OCI-LY3 (cell line): ENCODE results near the gene DEAF1.

Source experiments
- H2AFZ ChIP-seq: fragments of 200-600, 300-600 bp; shearing (Covaris generic); 2 replicates; pipeline ENCODE4 v1.6.0; 2014; ENCODE audit warnings: antibody characterized with exemption, low read depth, low read length
- H3K27ac ChIP-seq: fragments of 200-600, 300-600 bp; sonication (generic); 2 replicates; pipeline ENCODE4 v1.5.1; 2014; ENCODE audit warnings: mild to moderate bottlenecking, low read length, moderate library complexity, mixed read lengths
- H3K27me3 ChIP-seq: fragments of 200-600, 300-600 bp; sonication (generic); 2 replicates; pipeline ENCODE4 v1.6.1; 2014; ENCODE audit warnings: low read depth, low read length, mixed read lengths
- H3K36me3 ChIP-seq: fragments of 200-600, 300-600 bp; sonication (generic); replicated peaks from 2 replicates; pipeline ENCODE3; 2014; ENCODE audit warnings: low read depth, low read length, mixed read lengths
- H3K4me1 ChIP-seq: fragments of 300-600, 200-600 bp; sonication (generic); 2 replicates; pipeline ENCODE4 v1.6.1; 2014; ENCODE audit warnings: low read length, mixed read lengths
- H3K4me2 ChIP-seq: fragments of 200-600, 300-600 bp; sonication (generic); 2 replicates; pipeline ENCODE4 v1.6.1; 2014; ENCODE audit warnings: low read length, mixed read lengths
- H3K4me3 ChIP-seq: fragments of 300-600, 200-600 bp; sonication (generic); 2 replicates; pipeline ENCODE4 v1.5.1; 2014; ENCODE audit warnings: antibody characterized with exemption, mild to moderate bottlenecking, low read length, moderate library complexity
- H3K79me2 ChIP-seq: fragments of 300-600, 200-600 bp; shearing (Covaris generic); 2 replicates; pipeline ENCODE4 v1.6.1; 2014; ENCODE audit warnings: mild to moderate bottlenecking, low read length, mixed read lengths
- H3K9ac ChIP-seq: fragments of 300-600, 200-600 bp; shearing (Covaris generic); 2 replicates; pipeline ENCODE4 v1.6.0; 2014; ENCODE audit warnings: mild to moderate bottlenecking, low read length, moderate library complexity
- H3K9me3 ChIP-seq: fragments of 200-600, 300-600 bp; shearing (Covaris generic); 2 replicates; pipeline ENCODE4 v1.6.1; 2014; ENCODE audit warnings: low read length, mixed read lengths; ENCODE audit not compliant: insufficient read depth
- H4K20me1 ChIP-seq: fragments of 200-600, 300-600 bp; sonication (generic); 2 replicates; pipeline ENCODE4 v1.6.1; 2016; ENCODE audit warnings: low read length, mixed read lengths; ENCODE audit not compliant: insufficient read depth
- EZH2phosphoT487 ChIP-seq: fragments of 200-600 bp; shearing (Covaris generic); IDR thresholded peaks from 2 replicates; pipeline ENCODE4 v1.6.1; 2018; ENCODE audit warnings: antibody characterized with exemption, mixed run types, low read depth
- TF ChIP-seq, protein P1 (sequence below): fragments of 200-600, 300-600 bp; sonication (generic); IDR thresholded peaks from 2 replicates; pipeline ENCODE4 v1.5.1; 2014; ENCODE audit warnings: antibody characterized with exemption, low read length, low read depth

DEAF1 gene

GRCh38 chr11:714436-714835 is 19.4 kb upstream of the DEAF1 start:
- no peaks in the 10 kb centered on the region for H3K9me3 ChIP-seq
- H3K9ac ChIP-seq, result no peak overlapping the region
- peaks cover 13% of the 10 kb centered on the region for H3K4me1 ChIP-seq
- no peak overlapping the region for H2AFZ ChIP-seq
- H3K36me3 ChIP-seq, result no peaks in the 10 kb centered on the region
- no peak overlapping the region for H3K4me2 ChIP-seq
- no peak overlapping the region for H3K27ac ChIP-seq
- no peak overlapping the region for H3K4me3 ChIP-seq
- TF ChIP-seq EZH2phosphoT487, result no peak
- TF ChIP-seq, protein P1, sequence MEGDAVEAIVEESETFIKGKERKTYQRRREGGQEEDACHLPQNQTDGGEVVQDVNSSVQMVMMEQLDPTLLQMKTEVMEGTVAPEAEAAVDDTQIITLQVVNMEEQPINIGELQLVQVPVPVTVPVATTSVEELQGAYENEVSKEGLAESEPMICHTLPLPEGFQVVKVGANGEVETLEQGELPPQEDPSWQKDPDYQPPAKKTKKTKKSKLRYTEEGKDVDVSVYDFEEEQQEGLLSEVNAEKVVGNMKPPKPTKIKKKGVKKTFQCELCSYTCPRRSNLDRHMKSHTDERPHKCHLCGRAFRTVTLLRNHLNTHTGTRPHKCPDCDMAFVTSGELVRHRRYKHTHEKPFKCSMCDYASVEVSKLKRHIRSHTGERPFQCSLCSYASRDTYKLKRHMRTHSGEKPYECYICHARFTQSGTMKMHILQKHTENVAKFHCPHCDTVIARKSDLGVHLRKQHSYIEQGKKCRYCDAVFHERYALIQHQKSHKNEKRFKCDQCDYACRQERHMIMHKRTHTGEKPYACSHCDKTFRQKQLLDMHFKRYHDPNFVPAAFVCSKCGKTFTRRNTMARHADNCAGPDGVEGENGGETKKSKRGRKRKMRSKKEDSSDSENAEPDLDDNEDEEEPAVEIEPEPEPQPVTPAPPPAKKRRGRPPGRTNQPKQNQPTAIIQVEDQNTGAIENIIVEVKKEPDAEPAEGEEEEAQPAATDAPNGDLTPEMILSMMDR, result no peak
- H3K79me2 ChIP-seq, result no peaks in the 10 kb centered on the region
- H4K20me1 ChIP-seq, result no peaks in the 10 kb centered on the region
- H3K27me3 ChIP-seq, result peaks cover 4% of the 10 kb centered on the region; the same call in 1 of the 2 replicates

GRCh38 chr11:709109-709997 is 14.3 kb upstream of the DEAF1 start:
- Histone ChIP-seq H2AFZ (no peak overlapping the region), H3K27ac (no peak overlapping the region), H3K79me2 (no peaks in the 10 kb centered on the region), H3K36me3 (no peaks in the 10 kb centered on the region), H3K4me3 (no peak overlapping the region), H3K4me1 (peaks cover 13% of the 10 kb centered on the region), H3K9me3 (no peaks in the 10 kb centered on the region), H3K27me3 (peaks cover 4% of the 10 kb centered on the region; the same call in 1 of the 2 replicates), H3K9ac (no peak overlapping the region), H4K20me1 (no peaks in the 10 kb centered on the region), H3K4me2 (no peak overlapping the region)
- TF ChIP-seq, protein P1, result no peak
- no peak for TF ChIP-seq EZH2phosphoT487

DNA sequence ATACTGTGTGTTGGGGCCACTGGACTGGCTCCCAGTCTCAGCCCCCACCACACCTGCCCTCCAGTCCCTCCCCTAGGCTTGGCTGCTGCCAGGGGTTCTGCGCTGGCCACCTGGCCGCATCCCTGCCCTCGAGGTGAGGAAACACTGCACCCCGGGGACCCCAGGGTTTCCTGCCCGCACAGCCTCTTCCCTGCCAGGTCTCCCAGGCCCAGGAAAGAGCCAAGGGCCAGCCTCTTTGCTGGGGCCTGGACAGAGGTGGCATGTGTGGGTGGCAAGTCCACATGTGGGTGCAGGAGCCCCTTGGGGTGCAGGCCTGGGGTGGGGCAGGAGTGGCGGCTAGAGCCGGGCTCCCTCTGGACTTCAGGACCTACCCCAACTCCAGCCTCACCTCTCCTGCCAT is 13.5 kb upstream of the DEAF1 start:
- Histone ChIP-seq H3K36me3 (no peaks in the 10 kb centered on the region), H3K27me3 (peaks cover 4% of the 10 kb centered on the region; the same call in 1 of the 2 replicates), H3K4me2 (no peak overlapping the region), H4K20me1 (no peaks in the 10 kb centered on the region), H3K27ac (no peak overlapping the region), H3K4me3 (no peak overlapping the region), H3K9ac (no peak overlapping the region), H3K9me3 (no peaks in the 10 kb centered on the region), H3K4me1 (peaks cover 13% of the 10 kb centered on the region), H2AFZ (no peak overlapping the region), H3K79me2 (no peaks in the 10 kb centered on the region)
- TF ChIP-seq EZH2phosphoT487, result no peak
- TF ChIP-seq, protein P1, result no peak

DNA sequence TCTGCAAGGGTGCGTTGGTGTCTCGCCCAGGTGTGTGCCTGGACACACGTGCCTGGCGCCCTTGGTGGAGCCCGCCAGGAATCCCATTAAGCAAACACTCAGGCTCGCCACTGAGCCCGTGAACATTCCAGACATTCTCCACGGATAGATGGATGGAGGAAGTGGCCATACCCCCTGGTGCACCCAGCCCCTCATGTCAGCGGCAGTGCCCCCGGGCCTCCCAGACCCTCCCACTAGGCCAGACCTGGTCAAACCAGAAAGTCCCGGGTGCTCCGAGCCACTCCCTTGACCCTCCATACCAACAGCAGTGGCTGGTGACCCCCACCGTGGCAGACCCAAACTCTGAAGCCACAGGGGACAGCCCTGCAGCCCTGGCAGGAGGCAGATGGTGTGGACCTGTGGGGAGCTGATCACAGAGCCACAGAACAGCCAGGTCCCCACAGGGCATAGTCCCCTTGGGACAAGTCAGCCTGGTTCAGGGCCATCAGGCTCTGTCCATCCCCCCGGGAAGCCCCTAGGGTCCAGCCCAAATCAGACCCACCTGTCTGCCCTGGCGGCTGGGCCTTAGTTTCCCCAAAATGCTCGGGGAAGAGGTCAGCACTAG is 12.9 kb upstream of the DEAF1 start:
- no peak overlapping the region for H3K4me3 ChIP-seq
- H3K27ac ChIP-seq, result no peak overlapping the region
- TF ChIP-seq, protein P1, result no peak
- TF ChIP-seq EZH2phosphoT487, result no peak
- no peak overlapping the region for H3K4me2 ChIP-seq
- H3K9me3 ChIP-seq, result no peaks in the 10 kb centered on the region
- no peaks in the 10 kb centered on the region for H3K79me2 ChIP-seq
- H3K27me3 ChIP-seq, result peaks cover 4% of the 10 kb centered on the region; the same call in 1 of the 2 replicates
- H4K20me1 ChIP-seq, result no peaks in the 10 kb centered on the region
- H2AFZ ChIP-seq, result no peak overlapping the region
- no peaks in the 10 kb centered on the region for H3K36me3 ChIP-seq
- peaks cover 13% of the 10 kb centered on the region for H3K4me1 ChIP-seq
- no peak overlapping the region for H3K9ac ChIP-seq
